ENCODE measurements around the gene SPRY4.

GRCh38 chr5:142278627-142279026 is 46.2 kb downstream of the SPRY4 start:
- TF ChIP-seq CTCF (IDR thresholded peaks at IDR 0.05) = no peak
- no peak for TF ChIP-seq POLR2AphosphoS5 (IDR thresholded peaks at IDR 0.05)
- TF ChIP-seq POLR2A (IDR thresholded peaks at IDR 0.05) = no peak
